Measurements from ENCODE around the gene MILR1.

Gene MILR1

GRCh38 chr17:64448665-64449512, at the start of gene MILR1:
Gene MILR1 (plus strand): TSS chr17:64449115. CDS start chr17:64449169, 54 bp downstream.
- Histone ChIP-seq H3K27ac (ENCODE audit: low read depth, low read length) (no peak within 1 kb of the TSS), H3K9me3 (ENCODE audit: control insufficient read depth, insufficient read depth, low read depth, low read length) (no peaks in the 10 kb centered on the region), H3K9ac (ENCODE audit: low read length) (no peak within 1 kb of the TSS), H3K27me3 (ENCODE audit: control insufficient read depth, insufficient read depth, low read length) (no peaks in the 10 kb centered on the region), H3K36me3 (ENCODE audit: control insufficient read depth, insufficient read depth, low read length) (no peaks in the 10 kb centered on the region), H3K4me1 (ENCODE audit: control insufficient read depth, insufficient read depth, low read length) (no peaks in the 10 kb centered on the region; the same call in 1 of the 2 replicates), H3K4me3 (ENCODE audit: low read depth, low read length) (no peak within 1 kb of the TSS)

- Histone ChIP-seq H3K27me3 (ENCODE audit: control insufficient read depth, insufficient read depth, low read length) (no peaks in the 10 kb centered on the region), H3K4me1 (ENCODE audit: control insufficient read depth, insufficient read depth, low read length) (peaks cover 12% of the 10 kb centered on the region), H3K9me3 (ENCODE audit: control insufficient read depth, insufficient read depth, low read depth, low read length) (0 out of 2 replicates have a peak, but pooled peaks cover 2% of the 10 kb centered on the region), H3K9ac (ENCODE audit: low read length) (no peak overlapping the region), H3K36me3 (ENCODE audit: control insufficient read depth, insufficient read depth, low read length) (no peaks in the 10 kb centered on the region), H3K27ac (ENCODE audit: low read depth, low read length) (no peak overlapping the region), H3K4me3 (ENCODE audit: low read depth, low read length) (no peak overlapping the region)
Measured at GRCh38 chr17:64399767-64400156, 49.2 kb upstream of the MILR1 start.

GRCh38 chr17:64400642-64401041, 48.3 kb upstream of the MILR1 start:
- H3K36me3 ChIP-seq (ENCODE audit: control insufficient read depth, insufficient read depth, low read length): no peaks in the 10 kb centered on the region
- no peaks in the 10 kb centered on the region for H3K27me3 ChIP-seq (ENCODE audit: control insufficient read depth, insufficient read depth, low read length)
- 0 out of 2 replicates have a peak, but pooled peaks cover 2% of the 10 kb centered on the region for H3K9me3 ChIP-seq (ENCODE audit: control insufficient read depth, insufficient read depth, low read depth, low read length)
- H3K27ac ChIP-seq (ENCODE audit: low read depth, low read length): no peak overlapping the region
- peaks cover 12% of the 10 kb centered on the region for H3K4me1 ChIP-seq (ENCODE audit: control insufficient read depth, insufficient read depth, low read length)
- H3K4me3 ChIP-seq (ENCODE audit: low read depth, low read length): no peak overlapping the region
- no peak overlapping the region for H3K9ac ChIP-seq (ENCODE audit: low read length)

- Histone ChIP-seq H3K4me3 (ENCODE audit: low read depth, low read length) (no peak overlapping the region), H3K27ac (ENCODE audit: low read depth, low read length) (no peak overlapping the region), H3K9me3 (ENCODE audit: control insufficient read depth, insufficient read depth, low read depth, low read length) (0 out of 2 replicates have a peak, but pooled peaks cover 2% of the 10 kb centered on the region), H3K9ac (ENCODE audit: low read length) (no peak overlapping the region), H3K36me3 (ENCODE audit: control insufficient read depth, insufficient read depth, low read length) (no peaks in the 10 kb centered on the region), H3K4me1 (ENCODE audit: control insufficient read depth, insufficient read depth, low read length) (0 out of 2 replicates have a peak, but pooled peaks cover 7% of the 10 kb centered on the region), H3K27me3 (ENCODE audit: control insufficient read depth, insufficient read depth, low read length) (no peaks in the 10 kb centered on the region)
Measured at GRCh38 chr17:64401244-64401860, 47.6 kb upstream of the MILR1 start.

GRCh38 chr17:64401941-64402340, 47.0 kb upstream of the MILR1 start:
- H3K9me3 ChIP-seq (ENCODE audit: control insufficient read depth, insufficient read depth, low read depth, low read length): peaks cover 2% of the 10 kb centered on the region; the same call in 1 of the 2 replicates
- H3K4me1 ChIP-seq (ENCODE audit: control insufficient read depth, insufficient read depth, low read length): 0 out of 2 replicates have a peak, but pooled peaks cover 7% of the 10 kb centered on the region
- no peaks in the 10 kb centered on the region for H3K27me3 ChIP-seq (ENCODE audit: control insufficient read depth, insufficient read depth, low read length)
- H3K36me3 ChIP-seq (ENCODE audit: control insufficient read depth, insufficient read depth, low read length): no peaks in the 10 kb centered on the region
- no peak overlapping the region for H3K9ac ChIP-seq (ENCODE audit: low read length)
- no peak overlapping the region for H3K27ac ChIP-seq (ENCODE audit: low read depth, low read length)
- no peak overlapping the region for H3K4me3 ChIP-seq (ENCODE audit: low read depth, low read length)

GRCh38 chr17:64402469-64402868, 46.4 kb upstream of the MILR1 start:
- no peaks in the 10 kb centered on the region for H3K36me3 ChIP-seq (ENCODE audit: control insufficient read depth, insufficient read depth, low read length)
- H3K9ac ChIP-seq (ENCODE audit: low read length): no peak overlapping the region
- 0 out of 2 replicates have a peak, but pooled peaks cover 7% of the 10 kb centered on the region for H3K4me1 ChIP-seq (ENCODE audit: control insufficient read depth, insufficient read depth, low read length)
- peaks cover 2% of the 10 kb centered on the region; the same call in 1 of the 2 replicates for H3K9me3 ChIP-seq (ENCODE audit: control insufficient read depth, insufficient read depth, low read depth, low read length)
- H3K27me3 ChIP-seq (ENCODE audit: control insufficient read depth, insufficient read depth, low read length): no peaks in the 10 kb centered on the region
- no peak overlapping the region for H3K27ac ChIP-seq (ENCODE audit: low read depth, low read length)
- no peak overlapping the region for H3K4me3 ChIP-seq (ENCODE audit: low read depth, low read length)

- H3K36me3 ChIP-seq (ENCODE audit: control insufficient read depth, insufficient read depth, low read length): no peaks in the 10 kb centered on the region
- H3K9me3 ChIP-seq (ENCODE audit: control insufficient read depth, insufficient read depth, low read depth, low read length): peaks cover 2% of the 10 kb centered on the region; the same call in 1 of the 2 replicates
- H3K27ac ChIP-seq (ENCODE audit: low read depth, low read length): no peak overlapping the region
- H3K9ac ChIP-seq (ENCODE audit: low read length): no peak overlapping the region
- H3K27me3 ChIP-seq (ENCODE audit: control insufficient read depth, insufficient read depth, low read length): no peaks in the 10 kb centered on the region
- no peaks in the 10 kb centered on the region for H3K4me1 ChIP-seq (ENCODE audit: control insufficient read depth, insufficient read depth, low read length)
- H3K4me3 ChIP-seq (ENCODE audit: low read depth, low read length): no peak overlapping the region
Measured at GRCh38 chr17:64403881-64404460, 44.9 kb upstream of the MILR1 start.

GRCh38 chr17:64406321-64407200, 42.4 kb upstream of the MILR1 start:
- Histone ChIP-seq H3K36me3 (ENCODE audit: control insufficient read depth, insufficient read depth, low read length) (no peaks in the 10 kb centered on the region), H3K4me3 (ENCODE audit: low read depth, low read length) (no peak overlapping the region), H3K9ac (ENCODE audit: low read length) (no peak overlapping the region), H3K27me3 (ENCODE audit: control insufficient read depth, insufficient read depth, low read length) (no peaks in the 10 kb centered on the region), H3K4me1 (ENCODE audit: control insufficient read depth, insufficient read depth, low read length) (peaks cover 10% of the 10 kb centered on the region), H3K27ac (ENCODE audit: low read depth, low read length) (no peak overlapping the region), H3K9me3 (ENCODE audit: control insufficient read depth, insufficient read depth, low read depth, low read length) (peaks cover 2% of the 10 kb centered on the region; the same call in 1 of the 2 replicates)

- H3K9me3 ChIP-seq (ENCODE audit: control insufficient read depth, insufficient read depth, low read depth, low read length): no peaks in the 10 kb centered on the region; the same call in 1 of the 2 replicates
- no peaks in the 10 kb centered on the region for H3K36me3 ChIP-seq (ENCODE audit: control insufficient read depth, insufficient read depth, low read length)
- H3K4me1 ChIP-seq (ENCODE audit: control insufficient read depth, insufficient read depth, low read length): peaks cover 22% of the 10 kb centered on the region
- H3K27me3 ChIP-seq (ENCODE audit: control insufficient read depth, insufficient read depth, low read length): no peaks in the 10 kb centered on the region
- no peak overlapping the region for H3K27ac ChIP-seq (ENCODE audit: low read depth, low read length)
- no peak overlapping the region for H3K4me3 ChIP-seq (ENCODE audit: low read depth, low read length)
- no peak overlapping the region for H3K9ac ChIP-seq (ENCODE audit: low read length)
Measured at GRCh38 chr17:64410750-64411490, 38.0 kb upstream of the MILR1 start.

Data from HUES6 (cell line).